NCI-H187 treated with DMSO at 0.1 percent for 48 hours (cell line): ENCODE data around the gene PCDHA13.
"Not testable (repeated sequence)": the region's sequence is repeated elsewhere in the genome, so short reads cannot be mapped to it uniquely, and the experiment has no call there.

Experiments
- DNase-seq: peaks from one replicate; lab custom pipeline; 2025; lab: John Stamatoyannopoulos, UW

Gene PCDHA13

GRCh38 chr5:140868721-140869554, 13.0 kb upstream of the PCDHA13 start, which contains the start of gene PCDHA11:
Gene PCDHA11 (plus strand): TSS chr5:140868957. CDS start chr5:140869104, 147 bp downstream.
- no peak for DNase-seq

- DNase-seq: no peak
Observed at GRCh38 chr5:140869555-140869886, 12.4 kb upstream of the PCDHA13 start.

GRCh38 chr5:140870221-140871201, 11.4 kb upstream of the PCDHA13 start:
- DNase-seq: no peak

GRCh38 chr5:140875085-140876065, 6.5 kb upstream of the PCDHA13 start, which contains the start of gene PCDHA12:
Gene PCDHA12 (plus strand): TSS chr5:140875308. CDS start chr5:140875473, 165 bp downstream.
- no peak for DNase-seq

- not testable (repeated sequence) for DNase-seq
Observed at GRCh38 chr5:140876541-140877261, 5.2 kb upstream of the PCDHA13 start.

- no peak for DNase-seq
Observed at GRCh38 chr5:140877262-140877581, 4.7 kb upstream of the PCDHA13 start.

- no peak for DNase-seq
Observed at GRCh38 chr5:140882591-140882899, 621 bp downstream of the PCDHA13 start.

GRCh38 chr5:140883373-140883772, 1.4 kb downstream of the PCDHA13 start:
- DNase-seq: no peak

GRCh38 chr5:140883927-140884697, 2.2 kb downstream of the PCDHA13 start:
- DNase-seq: no peak

- no peak for DNase-seq
Observed at GRCh38 chr5:140916325-140916724, 34.4 kb downstream of the PCDHA13 start.

- DNase-seq: no peak
Observed at GRCh38 chr5:140923601-140924000, 41.7 kb downstream of the PCDHA13 start.

- no peak for DNase-seq
Observed at GRCh38 chr5:140925806-140926442, 44.0 kb downstream of the PCDHA13 start, which contains the start of gene PCDHAC1. Gene PCDHAC1 (plus strand): TSS chr5:140926299. CDS start chr5:140926893, 594 bp downstream.

- DNase-seq: peak; percentile 5
Observed at GRCh38 chr5:140926443-140927227, 44.7 kb downstream of the PCDHA13 start.

GRCh38 chr5:140927228-140927573, 45.3 kb downstream of the PCDHA13 start:
- no peak for DNase-seq
